ENCODE measurements around the gene KRT2. TPM values are rescaled to one million over a fixed set of nuclear protein-coding genes. Genes with fewer than 3 reads are reported as not detected.
A peak's percentile ranks its signal among the peaks of the same experiment; 100 is the strongest.

Gene KRT2
- total and polyA plus RNA-seq, 12 donors = 0.16 TPM; not detected in 11

- 67 to 83% (median 76%) methylated on average over 1 to 6 of the region's 6 CpGs for WGBS, 4 donors
- no peak overlapping the region for H3K4me3 ChIP-seq
- peaks cover 4% of the 10 kb centered on the region for H3K27me3 ChIP-seq
- no peak overlapping the region for H3K27ac ChIP-seq
- H3K9me3 ChIP-seq (replicated peaks in 1 of 3) = no peaks in the 10 kb centered on the region
- H3K36me3 ChIP-seq (replicated peaks in 1 of 2) = no peaks in the 10 kb centered on the region
- intact Hi-C loops (cut with DNase I) = no loop called here
- TF ChIP-seq CTCF (IDR thresholded peaks at IDR 0.05) (no peak), POLR2A (IDR thresholded peaks at IDR 0.05) (no peak)
- DNase-seq = peak in 1 of 7 donors; percentile 13
- no peaks in the 10 kb centered on the region for H3K4me1 ChIP-seq (replicated peaks in 1 of 2)
Observed at GRCh38 chr12:52608161-52608560, 43.9 kb downstream of the KRT2 start.

- H3K27ac ChIP-seq = no peak overlapping the region
- intact Hi-C loops (cut with DNase I) = no loop called here
- peak in 1 of 7 donors; percentile 2 for DNase-seq
- 14 to 89% (median 69%) methylated on average over 1 of the region's 1 CpG for WGBS, 4 donors
- H3K27me3 ChIP-seq = peaks cover 10% of the 10 kb centered on the region
- no peak overlapping the region for H3K4me3 ChIP-seq
- no peaks in the 10 kb centered on the region for H3K9me3 ChIP-seq (replicated peaks in 1 of 3)
- H3K4me1 ChIP-seq (replicated peaks in 1 of 2) = no peaks in the 10 kb centered on the region
- TF ChIP-seq CTCF (IDR thresholded peaks at IDR 0.05) (no peak), POLR2A (IDR thresholded peaks at IDR 0.05) (no peak)
- H3K36me3 ChIP-seq (replicated peaks in 1 of 2) = no peaks in the 10 kb centered on the region
Observed at GRCh38 chr12:52607314-52607713, 44.7 kb downstream of the KRT2 start.

- 84 to 87% (median 86%) methylated on average over 7 of the region's 7 CpGs for WGBS, 4 donors
- Histone ChIP-seq H3K9me3 (replicated peaks in 1 of 3) (no peaks in the 10 kb centered on the region), H3K4me3 (no peak overlapping the region), H3K36me3 (replicated peaks in 1 of 2) (no peaks in the 10 kb centered on the region), H3K27ac (no peak overlapping the region), H3K4me1 (replicated peaks in 1 of 2) (no peaks in the 10 kb centered on the region), H3K27me3 (peaks cover 16% of the 10 kb centered on the region)
- TF ChIP-seq CTCF (IDR thresholded peaks at IDR 0.05) (no peak), POLR2A (IDR thresholded peaks at IDR 0.05) (no peak)
- intact Hi-C loops (cut with DNase I) = no loop called here
- DNase-seq = no peak
Observed at GRCh38 chr12:52606581-52607218, 45.3 kb downstream of the KRT2 start.

GRCh38 chr12:52606096-52606495 is 45.9 kb downstream of the KRT2 start:
- 43 to 78% (median 71%) methylated on average over 3 of the region's 3 CpGs for WGBS, 4 donors
- no peaks in the 10 kb centered on the region for H3K36me3 ChIP-seq (replicated peaks in 1 of 2)
- intact Hi-C loops (cut with DNase I) = no loop called here
- H3K27me3 ChIP-seq = peaks cover 22% of the 10 kb centered on the region
- H3K4me3 ChIP-seq = no peak overlapping the region
- H3K9me3 ChIP-seq (replicated peaks in 1 of 3) = no peaks in the 10 kb centered on the region
- TF ChIP-seq POLR2A (IDR thresholded peaks at IDR 0.05) (no peak), CTCF (IDR thresholded peaks at IDR 0.05) (no peak)
- no peaks in the 10 kb centered on the region for H3K4me1 ChIP-seq (replicated peaks in 1 of 2)
- no peak overlapping the region for H3K27ac ChIP-seq
- DNase-seq = no peak

Measured in adrenal gland (tissue), 12 donors.